HepG2 (cell line): Measurements from ENCODE around the gene BMERB1. TPM values are rescaled to one million over a fixed set of nuclear protein-coding genes. Genes with fewer than 3 reads are reported as not detected.
A peak's percentile ranks its signal among the peaks of the same experiment; 100 is the strongest.

ENCODE experiments used
- CBFB ChIP-seq: sonication (generic); formaldehyde crosslinking; IDR thresholded peaks from 2 replicates; pipeline ENCODE4 v1.4.0; 2020; ENCODE audit warnings: missing genetic modification reagents
- DR1 ChIP-seq: sonication (generic); formaldehyde crosslinking; IDR thresholded peaks from 2 replicates; pipeline ENCODE4 v1.8.0; 2021; ENCODE audit warnings: mild to moderate bottlenecking, missing genetic modification reagents, inconsistent platforms
- EEA1 ChIP-seq: sonication (generic); formaldehyde crosslinking; IDR thresholded peaks from 2 replicates; pipeline ENCODE4 v1.5.1; 2020; ENCODE audit warnings: mild to moderate bottlenecking, missing genetic modification reagents, borderline replicate concordance
- FOXK1 ChIP-seq: sonication (generic); formaldehyde crosslinking; IDR thresholded peaks from 2 replicates; pipeline ENCODE4 v1.4.0; 2020; ENCODE audit warnings: low read depth, missing genetic modification reagents, borderline replicate concordance
- GATAD1 ChIP-seq: IDR thresholded peaks from 2 replicates; pipeline ENCODE4 v1.6.1; 2016; ENCODE audit warnings: missing genetic modification reagents, missing compliant biosample characterization
- KLF6 ChIP-seq: IDR thresholded peaks from 2 replicates; pipeline ENCODE4 v1.8.0; 2016; ENCODE audit warnings: missing biosample characterization, missing genetic modification reagents
- MED1 ChIP-seq: sonication (generic); formaldehyde crosslinking; IDR thresholded peaks from 2 replicates; pipeline ENCODE4 v1.4.0; 2020; ENCODE audit warnings: missing genetic modification reagents
- MIER2 ChIP-seq: IDR thresholded peaks from 2 replicates; pipeline ENCODE4 v1.6.1; 2016; ENCODE audit warnings: missing biosample characterization, missing genetic modification reagents
- NR2F1 ChIP-seq, 2 experiments: fragments of 450-650 bp in 1 of 2; formaldehyde crosslinking in 1 of 2; IDR thresholded peaks; 2 replicates each; pipeline versions ENCODE4 v1.5.0 to v1.6.1; 2016 to 2020; ENCODE audit warnings: mild to moderate bottlenecking in 1 of 2, missing compliant biosample characterization in 1 of 2, missing genetic modification reagents in 1 of 2, moderate library complexity in 1 of 2
- PCBP1 ChIP-seq: fragments of 200-400 bp; formaldehyde crosslinking; IDR thresholded peaks from 2 replicates; pipeline ENCODE4 v1.6.1; 2017; ENCODE audit warnings: mild to moderate bottlenecking, low read depth, low read length, borderline replicate concordance
- PTBP1 ChIP-seq: fragments of 200-400 bp; formaldehyde crosslinking; IDR thresholded peaks from 2 replicates; pipeline ENCODE4 v1.6.1; 2018; ENCODE audit warnings: low read length, low read depth; ENCODE audit not compliant: poor library complexity, severe bottlenecking
- REPIN1 ChIP-seq: sonication (generic); formaldehyde crosslinking; IDR thresholded peaks from 2 replicates; pipeline ENCODE4 v1.8.0; 2022; ENCODE audit warnings: missing genetic modification reagents, low read depth, mild to moderate bottlenecking, borderline replicate concordance
- RNF2 ChIP-seq: fragments of 450-650 bp; conservative IDR thresholded peaks from 2 replicates; pipeline ENCODE4 v1.6.1; 2016; ENCODE audit warnings: low read depth
- SRSF4 ChIP-seq: fragments of 200-400 bp; formaldehyde crosslinking; IDR thresholded peaks from one replicate; pipeline ENCODE4 v1.6.1; 2018; ENCODE audit warnings: mild to moderate bottlenecking, low read depth, low read length, moderate library complexity; ENCODE audit not compliant: poor library complexity, severe bottlenecking
- SRY ChIP-seq: sonication (generic); formaldehyde crosslinking; IDR thresholded peaks from 2 replicates; pipeline ENCODE4 v1.8.0; 2022; ENCODE audit warnings: mild to moderate bottlenecking, missing genetic modification reagents
- ZC3H4 ChIP-seq: sonication (generic); formaldehyde crosslinking; IDR thresholded peaks from 2 replicates; pipeline ENCODE4 v1.4.0; 2020; ENCODE audit warnings: missing genetic modification reagents, borderline replicate concordance
- ZEB1 ChIP-seq: IDR thresholded peaks from 2 replicates; pipeline ENCODE4 v1.6.1; 2012; ENCODE audit warnings: mild to moderate bottlenecking, low read depth, inconsistent platforms; ENCODE audit not compliant: insufficient replicate concordance
- ZFP36 ChIP-seq: fragments of 150-350 bp; IDR thresholded peaks from 2 replicates; pipeline ENCODE4 v1.6.1; 2018; ENCODE audit warnings: borderline replicate concordance, low read length, low read depth; ENCODE audit not compliant: partially characterized antibody
- ZFX ChIP-seq: sonication (generic); formaldehyde crosslinking; IDR thresholded peaks from 2 replicates; pipeline ENCODE4 v1.4.0; 2020; ENCODE audit warnings: mild to moderate bottlenecking, low read depth, missing genetic modification reagents, moderate library complexity
- ZNF337 ChIP-seq: sonication (generic); formaldehyde crosslinking; IDR thresholded peaks from 2 replicates; pipeline ENCODE4 v1.5.1; 2020; ENCODE audit warnings: missing genetic modification reagents, low read depth, mild to moderate bottlenecking, borderline replicate concordance
- ZNF496 ChIP-seq: sonication (generic); formaldehyde crosslinking; IDR thresholded peaks from 2 replicates; pipeline ENCODE4 v1.8.1; 2023; ENCODE audit warnings: mild to moderate bottlenecking, moderate library complexity, missing genetic modification reagents; ENCODE audit not compliant: insufficient replicate concordance
- ZNF512 ChIP-seq: sonication (generic); formaldehyde crosslinking; IDR thresholded peaks from 2 replicates; pipeline ENCODE4 v1.4.0; 2020; ENCODE audit warnings: mild to moderate bottlenecking, missing genetic modification reagents
- ZNF672 ChIP-seq: sonication (generic); formaldehyde crosslinking; IDR thresholded peaks from 2 replicates; pipeline ENCODE4 v1.8.1; 2022; ENCODE audit warnings: missing genetic modification reagents
- polyA plus RNA-seq, 8 experiments: library from polyadenylated mRNA; depleted of rRNA in 3 of 8; stranded (reverse) in 7 of 8; unstranded in 1 of 8; fragments of >200 nt; fragmentation: Illumina TruSeq in 4 of 8; extraction: Trizol in 4 of 8; gene quantifications; 2 replicates each; pipeline versions ENCODE4 v1.2.1 to v1.2.3, GENCODE V29; 2011 to 2016; ENCODE audit warnings: low read depth in 4 of 8, missing spikeins in 1 of 8, mixed read lengths in 1 of 8; ENCODE audit not compliant: insufficient read depth in 1 of 8
- total RNA-seq, 5 experiments: library from RNA; depleted of rRNA; stranded (reverse); fragments of >200 nt; fragmentation: Illumina TruSeq; extraction: Trizol; gene quantifications; 2 replicates each; pipeline ENCODE4 v1.2.3, GENCODE V29; 2016; ENCODE audit warnings: low read depth in 1 of 5

Gene BMERB1
- total and polyA plus RNA-seq, 2 of the 13 experiments (the other 11 are each of a cell fraction or from before 2014, with no cell fraction given): 1.4 TPM

- 0 out of 2 replicates have a peak, but pooled peaks have one; percentile 70 for TF ChIP-seq PCBP1
- TF ChIP-seq ZFX (CRISPR knock-in tag): 0 out of 2 replicates have a peak, but pooled peaks have one; percentile 8
- TF ChIP-seq ZNF512 (CRISPR knock-in tag): no peak
- no peak for TF ChIP-seq GATAD1 (CRISPR knock-in tag)
- TF ChIP-seq RNF2: no peak
- no peak for TF ChIP-seq SRY (CRISPR knock-in tag)
- TF ChIP-seq ZFP36: no peak
- TF ChIP-seq REPIN1: no peak
- TF ChIP-seq ZNF496 (CRISPR knock-in tag): no peak
- TF ChIP-seq SRSF4: no peak
- TF ChIP-seq DR1 (CRISPR knock-in tag): no peak
- no peak for TF ChIP-seq KLF6
- no peak for TF ChIP-seq MIER2 (CRISPR knock-in tag)
- no peak for TF ChIP-seq FOXK1 (CRISPR knock-in tag)
- TF ChIP-seq PTBP1: no peak
- TF ChIP-seq MED1 (CRISPR knock-in tag): no peak
- no peak for TF ChIP-seq ZC3H4 (CRISPR knock-in tag)
- no peak for TF ChIP-seq CBFB (CRISPR knock-in tag)
- TF ChIP-seq NR2F1 (CRISPR knock-in tag; IDR thresholded peaks at IDR 0.05): no peak
- TF ChIP-seq ZNF337 (CRISPR knock-in tag): no peak
- no peak for TF ChIP-seq ZNF672 (CRISPR knock-in tag)
- no peak for TF ChIP-seq ZEB1
- TF ChIP-seq EEA1 (CRISPR knock-in tag): no peak
Observed at GRCh38 chr16:15518381-15519351, 84.3 kb downstream of the BMERB1 start (continued).
